IMR-90 (cell line): ENCODE measurements around the gene KDM4B. TPM values are rescaled to one million over a fixed set of nuclear protein-coding genes. Genes with fewer than 3 reads are reported as not detected.

Source experiments
- ATAC-seq: fragments of 200-7000 bp; cut with Tn5 transposase; 2 replicates; pipeline ENCODE4 v1.9.1; 2020; ENCODE audit warnings: low read depth, mild to moderate bottlenecking, moderate library complexity
- BruUV-seq: library from RNA; stranded (reverse); fragments of 400-500 nt; replicated peaks from 2 replicates; lab custom pipeline; 2021; lab: Mats Ljungman, UMichigan
- CTCF ChIA-PET: fragments of 300-600 bp; formaldehyde crosslinking; extraction: SDS; loops from one replicate; lab custom pipeline; 2021; ENCODE audit warnings: antibody characterized with exemption; lab: Yijun Ruan, JAX
- POLR2A ChIA-PET: fragments of 300-600 bp; sonication (Branson Sonifier 250); formaldehyde crosslinking; loops from one replicate; lab custom pipeline; 2022; ENCODE audit warnings: antibody characterized with exemption; ENCODE audit not compliant: unreplicated experiment; lab: Charles Lee
- DNase-seq: peaks from one replicate; pipeline ENCODE4 v3.0.0; 2013
- H2AFZ ChIP-seq: replicated peaks from 2 replicates; pipeline ENCODE3; 2013; ENCODE audit warnings: low read length, mild to moderate bottlenecking; ENCODE audit not compliant: poor library complexity
- H2AK5ac ChIP-seq: 2 replicates; pipeline ENCODE4 v1.6.1; 2013; ENCODE audit warnings: low read depth, low read length, inconsistent platforms
- H2AK9ac ChIP-seq: replicated peaks from 2 replicates; pipeline ENCODE3; 2013; ENCODE audit warnings: mild to moderate bottlenecking, low read depth, low read length, moderate library complexity; ENCODE audit not compliant: poor library complexity
- H2BK120ac ChIP-seq: 2 replicates; pipeline ENCODE4 v1.6.1; 2013; ENCODE audit warnings: low read depth, low read length, inconsistent platforms
- H2BK15ac ChIP-seq: 3 replicates; pipeline ENCODE4 v1.6.1; 2013; ENCODE audit warnings: low read depth, low read length, inconsistent platforms
- H2BK20ac ChIP-seq: 2 replicates; pipeline ENCODE4 v1.6.1; 2013; ENCODE audit warnings: low read depth, mild to moderate bottlenecking, inconsistent platforms, low read length, moderate library complexity
- H2BK5ac ChIP-seq: 2 replicates; pipeline ENCODE4 v1.6.1; 2013; ENCODE audit warnings: mild to moderate bottlenecking, low read depth, low read length, inconsistent platforms; ENCODE audit not compliant: poor library complexity, severe bottlenecking
- H3K14ac ChIP-seq: replicated peaks from 2 replicates; pipeline ENCODE4 v1.6.1; 2013; ENCODE audit warnings: low read depth, low read length, inconsistent platforms
- H3K18ac ChIP-seq: 2 replicates; pipeline ENCODE4 v1.6.1; 2013; ENCODE audit warnings: low read depth, low read length, control low read depth
- H3K23ac ChIP-seq: 2 replicates; pipeline ENCODE4 v1.6.1; 2013; ENCODE audit warnings: low read depth, low read length, inconsistent platforms
- H3K27ac ChIP-seq: 2 replicates; pipeline ENCODE4 v1.5.1; 2013; ENCODE audit warnings: mild to moderate bottlenecking, control low read depth, low read length; ENCODE audit not compliant: insufficient read depth
- H3K27me3 ChIP-seq: 2 replicates; pipeline ENCODE4 v1.6.1; 2013; ENCODE audit warnings: low read length; ENCODE audit not compliant: control insufficient read depth, insufficient read depth
- H3K36me3 ChIP-seq: 2 replicates; pipeline ENCODE4 v1.6.1; 2013; ENCODE audit warnings: low read length, mixed read lengths; ENCODE audit not compliant: control insufficient read depth, insufficient read depth
- H3K4ac ChIP-seq: 2 replicates; pipeline ENCODE4 v1.6.1; 2013; ENCODE audit warnings: low read depth, low read length, inconsistent platforms
- H3K4me1 ChIP-seq: 2 replicates; pipeline ENCODE4 v1.6.1; 2013; ENCODE audit warnings: low read length, mixed read lengths; ENCODE audit not compliant: control insufficient read depth, insufficient read depth
- H3K4me2 ChIP-seq: 2 replicates; pipeline ENCODE4 v1.6.1; 2013; ENCODE audit warnings: low read depth, mild to moderate bottlenecking, control low read depth, low read length, moderate library complexity
- H3K4me3 ChIP-seq: 2 replicates; pipeline ENCODE4 v1.5.1; 2013; ENCODE audit warnings: low read depth, mild to moderate bottlenecking, control low read depth, low read length, moderate library complexity; ENCODE audit not compliant: insufficient read depth
- H3K56ac ChIP-seq: 2 replicates; pipeline ENCODE4 v1.6.1; 2013; ENCODE audit warnings: low read length, inconsistent platforms; ENCODE audit not compliant: insufficient read depth; ENCODE audit errors: extremely low read depth
- H3K79me1 ChIP-seq, 2 experiments: 2 replicates each; pipeline ENCODE4 v1.6.1; 2013; ENCODE audit warnings: low read length in 2 of 2, inconsistent platforms in 1 of 2, low read depth in 1 of 2
- H3K9ac ChIP-seq: 2 replicates; pipeline ENCODE4 v1.6.1; 2013; ENCODE audit warnings: low read depth, low read length, control low read depth
- H3K9me1 ChIP-seq: 2 replicates; pipeline ENCODE4 v1.6.1; 2013; ENCODE audit warnings: low read length, inconsistent platforms; ENCODE audit not compliant: insufficient read depth
- H3K9me3 ChIP-seq: 2 replicates; pipeline ENCODE4 v1.6.1; 2013; ENCODE audit warnings: low read length; ENCODE audit not compliant: control insufficient read depth, insufficient read depth
- H4K20me1 ChIP-seq: 2 replicates; pipeline ENCODE4 v1.6.1; 2013; ENCODE audit warnings: low read length, inconsistent platforms; ENCODE audit not compliant: insufficient read depth
- H4K5ac ChIP-seq: 2 replicates; pipeline ENCODE4 v1.6.1; 2013; ENCODE audit warnings: mild to moderate bottlenecking, low read depth, low read length, control low read depth
- H4K8ac ChIP-seq, 2 experiments: 2 replicates each; pipeline ENCODE4 v1.6.1; 2013; ENCODE audit warnings: low read depth in 2 of 2, low read length in 2 of 2, control low read depth in 1 of 2, inconsistent platforms in 1 of 2
- H4K91ac ChIP-seq: 2 replicates; pipeline ENCODE4 v1.6.1; 2013; ENCODE audit warnings: low read depth, low read length, inconsistent platforms; ENCODE audit not compliant: insufficient read depth
- BHLHE40 ChIP-seq: fragments of 150-350 bp; IDR thresholded peaks from 2 replicates; pipeline ENCODE4 v1.6.1; 2016; ENCODE audit warnings: mild to moderate bottlenecking, low read depth, low read length
- CHD1 ChIP-seq: IDR thresholded peaks from 2 replicates; pipeline ENCODE4 v1.6.1; 2012; ENCODE audit warnings: low read depth, low read length, improper control_type of control experiment
- CTCF ChIP-seq: conservative IDR thresholded peaks from 2 replicates; pipeline ENCODE4 v1.5.1; 2012; ENCODE audit warnings: mild to moderate bottlenecking, low read depth, low read length, improper control_type of control experiment
- ELK1 ChIP-seq: fragments of 150-350 bp; IDR thresholded peaks from 2 replicates; pipeline ENCODE4 v1.6.1; 2016; ENCODE audit warnings: low read depth, mild to moderate bottlenecking, low read length, moderate library complexity, borderline replicate concordance
- MAFK ChIP-seq: IDR thresholded peaks from 2 replicates; pipeline ENCODE4 v1.6.1; 2012; ENCODE audit warnings: low read depth, low read length, improper control_type of control experiment
- MXI1 ChIP-seq: IDR thresholded peaks from 2 replicates; pipeline ENCODE4 v1.6.1; 2012; ENCODE audit warnings: low read depth, mild to moderate bottlenecking, low read length, moderate library complexity, borderline replicate concordance
- NFE2L2 ChIP-seq: fragments of 150-350 bp; IDR thresholded peaks from 2 replicates; pipeline ENCODE4 v1.6.1; 2016; ENCODE audit warnings: low read depth, mild to moderate bottlenecking, low read length
- POLR2A ChIP-seq: IDR thresholded peaks from 2 replicates; pipeline ENCODE4 v1.6.1; 2012; ENCODE audit warnings: mild to moderate bottlenecking, low read depth, low read length
- SMC3 ChIP-seq: fragments of 150-350 bp; IDR thresholded peaks from 2 replicates; pipeline ENCODE4 v1.6.1; 2016; ENCODE audit warnings: low read depth, mild to moderate bottlenecking, antibody characterized with exemption, low read length, moderate library complexity
- USF2 ChIP-seq: fragments of 150-350 bp; IDR thresholded peaks from 2 replicates; pipeline ENCODE4 v1.6.1; 2017; ENCODE audit warnings: mild to moderate bottlenecking, antibody characterized with exemption, low read length, low read depth
- WGBS, 2 experiments: methylation state at CpG; one replicate each; pipeline versions ENCODE4 v1.1.5 to v1.1.7; 2013; ENCODE audit warnings: missing lambda C conversion rate in 2 of 2; ENCODE audit not compliant: insufficient read length in 1 of 2; ENCODE audit errors: extremely low coverage in 2 of 2; 5-methylcytosine and 5-hydroxymethylcytosine counted together
- dilution Hi-C: fragments of 300-500 bp; cut with HindIII; formaldehyde crosslinking; loops from one replicate; pipeline ENCODE4 v1.14.3; 2018; ENCODE audit warnings: low sequenced_read_pairs; ENCODE audit not compliant: unreplicated experiment
- in situ Hi-C: fragments of 300-500 bp; cut with MboI; formaldehyde crosslinking; loops from 3 replicates; pipeline ENCODE4 v1.14.3; 2019; ENCODE audit warnings: low sequenced_read_pairs, inconsistent platforms, mixed read lengths
- intact Hi-C: fragments of 100-400 bp; cut with micrococcal nuclease; formaldehyde crosslinking; loops from 2 replicates; pipeline ENCODE4 v1.10.0; 2022
- polyA plus RNA-seq, 3 experiments: library from polyadenylated mRNA; depleted of rRNA; stranded (reverse); fragments of >200 nt; gene quantifications; 2 replicates each; pipeline ENCODE4 v1.2.3, GENCODE V29; 2012; ENCODE audit warnings: low replicate concordance in 1 of 3
- total RNA-seq: library from RNA; depleted of rRNA; stranded (reverse); fragments of >200 nt; gene quantifications from 2 replicates; pipeline ENCODE4 v1.2.3, GENCODE V29; 2012

Gene KDM4B
- total and polyA plus RNA-seq, 2 of the 4 experiments (the other 2 are of a cell fraction), result 5.0 to 17.9 TPM

- Histone ChIP-seq H3K4me3 (no peak overlapping the region), H4K5ac (no peak overlapping the region), H3K56ac (no peak overlapping the region), H3K79me1 (peaks cover 20 to 23% of the 10 kb centered on the region in 2 experiments), H2BK20ac (no peak overlapping the region), H3K18ac (no peak overlapping the region), H3K36me3 (peaks cover 33% of the 10 kb centered on the region), H2AK5ac (no peak overlapping the region), H4K20me1 (peaks cover 8% of the 10 kb centered on the region), H2AK9ac (no peak overlapping the region), H3K9ac (no peak overlapping the region), H4K8ac (no peak overlapping the region), H3K9me3 (peaks cover 19% of the 10 kb centered on the region), H4K91ac (no peak overlapping the region), H2BK15ac (no peak overlapping the region), H3K27me3 (no peaks in the 10 kb centered on the region), H3K4me2 (no peak overlapping the region), H3K9me1 (no peaks in the 10 kb centered on the region), H3K27ac (no peak overlapping the region), H3K14ac (no peak overlapping the region), H2BK5ac (no peak overlapping the region), H2BK120ac (no peak overlapping the region), H2AFZ (no peak overlapping the region), H3K4me1 (no peaks in the 10 kb centered on the region; the same call in 1 of the 2 replicates), H3K4ac (no peak overlapping the region), H3K23ac (no peak overlapping the region)
- ATAC-seq, result no peak
- in situ Hi-C loops (no loop called here), dilution Hi-C loops (no loop called here), intact Hi-C loops (no loop called here)
- no TSS peak for BruUV-seq
- no peak for TF ChIP-seq POLR2A
- TF ChIP-seq CTCF, result no peak
- no peak for TF ChIP-seq USF2
- TF ChIP-seq CHD1, result no peak
- no peak for TF ChIP-seq MAFK
- no peak for TF ChIP-seq SMC3
- no peak for TF ChIP-seq BHLHE40
- no peak for TF ChIP-seq NFE2L2
- no peak for TF ChIP-seq ELK1
- no peak for TF ChIP-seq MXI1
- ChIA-PET CTCF (no interaction called here), POLR2A (no interaction called here)
- DNase-seq, result no peak
- WGBS, 2 experiments, result 100% methylated on average over 3 of the region's 9 CpGs; no CpG with 5 or more reads in 1 of the 2 experiments
Measured at GRCh38 chr19:5097959-5098623, 129.2 kb downstream of the KDM4B start.
